Small intestine (tissue), 7 donors: ENCODE results near the gene CALML4. TPM values are rescaled to one million over a fixed set of nuclear protein-coding genes. Genes with fewer than 3 reads are reported as not detected.
"Not testable (repeated sequence)": the region's sequence is repeated elsewhere in the genome, so short reads cannot be mapped to it uniquely, and the experiment has no call there.

ENCODE experiments used
- DNase-seq, 2 donors: peaks; one replicate each; pipeline versions ENCODE4 v3.0.0 to v3.0.0-alpha.2; 2013
- FAIRE-seq: peaks from 2 replicates; lab custom pipeline; 2012; peaks lifted over from hg19 to GRCh38; lab: Jason Lieb, UNC
- H3K27ac ChIP-seq, 3 donors: one replicate each; pipeline ENCODE4 v1.5.1; 2013; ENCODE audit warnings: low read length in 2 of 3, mild to moderate bottlenecking in 2 of 3, control low read depth in 1 of 3, inconsistent platforms in 1 of 3, low read depth in 1 of 3, moderate library complexity in 1 of 3
- H3K27me3 ChIP-seq, 3 donors: one replicate each; pipeline ENCODE4 v1.6.1; 2013; ENCODE audit warnings: low read length in 3 of 3, inconsistent platforms in 1 of 3; ENCODE audit not compliant: control insufficient read depth in 3 of 3, insufficient read depth in 3 of 3
- H3K36me3 ChIP-seq, 3 donors: one replicate each; pipeline ENCODE4 v1.6.1; 2013; ENCODE audit warnings: low read length in 3 of 3, inconsistent platforms in 1 of 3, low read depth in 1 of 3, mild to moderate bottlenecking in 1 of 3, moderate library complexity in 1 of 3; ENCODE audit not compliant: control insufficient read depth in 3 of 3, insufficient read depth in 2 of 3
- H3K4me1 ChIP-seq, 3 donors: one replicate each; pipeline ENCODE4 v1.6.1; 2013; ENCODE audit warnings: low read length in 2 of 3, inconsistent platforms in 1 of 3, low read depth in 1 of 3, mild to moderate bottlenecking in 1 of 3, moderate library complexity in 1 of 3; ENCODE audit not compliant: control insufficient read depth in 3 of 3, insufficient read depth in 2 of 3
- H3K4me3 ChIP-seq, 3 donors: one replicate each; pipeline ENCODE4 v1.5.1; 2013; ENCODE audit warnings: low read length in 3 of 3, control low read depth in 1 of 3, inconsistent platforms in 1 of 3, low read depth in 1 of 3, mild to moderate bottlenecking in 1 of 3, moderate library complexity in 1 of 3
- H3K9me3 ChIP-seq, 2 donors: one replicate each; pipeline ENCODE4 v1.6.1; 2013; ENCODE audit warnings: low read depth in 1 of 2, low read length in 1 of 2; ENCODE audit not compliant: control insufficient read depth in 2 of 2, insufficient read depth in 1 of 2
- WGBS, 3 donors: extraction: QIAGEN DNeasy Blood & Tissue Kit; methylation state at CpG; one replicate each; pipeline ENCODE4 v1.1.7; 2013; 5-methylcytosine and 5-hydroxymethylcytosine counted together
- polyA plus RNA-seq, 4 donors: library from polyadenylated mRNA; stranded (reverse) in 3 of 4; unstranded in 1 of 4; fragments of 200-250 nt in 3 of 4; fragments of 120-200 nt in 1 of 4; gene quantifications; one replicate each; pipeline versions ENCODE4 v1.2.1 to v1.2.3, GENCODE V29; 2013
- donor health status: healthy with polysubstance abuse.
- donor health status: control.
- donor health status: control.
- donor health status: Bipolar disorder and iron deficiency.
- donor health status: healthy.

CALML4 gene
- polyA plus RNA-seq, 4 donors: 127 to 288 (median 191) TPM

DNA sequence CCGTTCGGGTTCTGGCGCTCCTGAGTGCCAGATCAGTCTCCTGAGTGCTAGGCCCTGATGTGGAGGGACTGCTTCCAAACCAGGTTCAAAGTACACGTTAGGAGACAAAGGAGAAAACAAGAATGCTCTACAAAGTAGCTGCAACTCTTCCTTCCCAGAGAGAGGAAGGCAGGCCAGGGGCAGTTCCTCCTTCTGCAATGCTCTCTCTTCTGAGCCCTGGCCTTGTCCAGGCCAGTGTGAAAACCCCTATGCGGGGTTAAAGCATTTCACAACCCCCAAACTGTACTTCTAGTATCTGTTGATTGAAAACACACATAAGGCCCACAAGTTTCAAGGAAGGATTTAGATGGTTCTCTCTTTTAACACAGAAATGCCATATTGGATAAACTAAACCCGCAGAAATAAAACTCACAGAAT is 9.7 kb upstream of the CALML4 start:
- FAIRE-seq: no peak
- DNase-seq: no peak
- Histone ChIP-seq H3K36me3 (peaks cover 0 to 71% (median 0%) of the 10 kb centered on the region in 3 donors), H3K4me1 (peaks cover 0 to 3% (median 0%) of the 10 kb centered on the region in 3 donors), H3K27ac (no peak overlapping the region), H3K4me3 (no peak overlapping the region), H3K27me3 (no peaks in the 10 kb centered on the region), H3K9me3 (no peaks in the 10 kb centered on the region)
- WGBS, 3 donors: 66 to 74% (median 67%) methylated on average over 6 of the region's 6 CpGs

DNA sequence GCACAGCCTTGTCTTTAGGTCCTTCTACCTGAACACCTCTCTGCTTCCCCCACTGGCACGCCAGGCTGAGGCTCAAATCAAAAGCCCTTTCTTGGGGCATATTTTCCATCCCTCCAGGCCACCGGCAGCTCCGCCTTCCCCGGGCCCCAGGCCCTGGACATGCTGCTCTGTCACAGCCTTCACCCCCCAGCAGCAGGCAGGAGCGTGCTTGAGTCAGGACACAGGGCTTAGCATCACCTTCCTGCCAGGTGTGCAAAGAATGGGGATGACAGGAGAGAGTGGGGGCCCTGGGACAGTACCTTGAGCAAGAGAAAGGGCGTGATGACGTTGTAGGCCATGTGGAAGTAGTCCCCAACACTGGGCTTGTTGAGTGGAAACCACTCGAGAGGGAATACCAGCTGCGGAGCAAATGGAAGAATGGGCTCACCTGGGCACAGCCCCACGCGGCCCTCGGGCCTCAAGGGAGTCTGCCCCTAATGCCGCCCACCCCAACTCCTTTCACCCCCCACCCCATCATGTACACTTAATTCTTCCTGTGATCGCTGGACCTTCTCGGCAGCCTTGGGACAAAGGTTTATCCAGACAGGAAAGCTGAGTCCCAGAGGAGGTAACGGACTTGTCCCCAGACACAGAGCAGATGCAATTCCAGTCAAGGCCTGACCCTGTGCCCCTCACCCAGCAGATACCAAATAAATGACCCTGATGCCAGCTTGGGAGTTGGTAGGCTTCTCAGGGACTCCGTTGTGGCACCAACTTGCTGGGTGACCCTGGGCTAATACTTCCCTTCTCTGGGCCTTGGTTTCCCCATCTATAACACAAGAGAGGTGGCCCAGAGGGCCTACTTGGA is 9.1 kb upstream of the CALML4 start:
- H3K4me1 ChIP-seq: peaks cover 0 to 3% (median 0%) of the 10 kb centered on the region in 3 donors
- H3K4me3 ChIP-seq: no peak overlapping the region
- H3K9me3 ChIP-seq: no peaks in the 10 kb centered on the region
- 92 to 96% (median 96%) methylated on average over 17 of the region's 17 CpGs for WGBS, 3 donors
- no peak for DNase-seq
- no peaks in the 10 kb centered on the region for H3K27me3 ChIP-seq
- FAIRE-seq: no peak
- H3K36me3 ChIP-seq: peaks cover 0 to 71% (median 0%) of the 10 kb centered on the region in 3 donors
- H3K27ac ChIP-seq: no peak overlapping the region

DNA sequence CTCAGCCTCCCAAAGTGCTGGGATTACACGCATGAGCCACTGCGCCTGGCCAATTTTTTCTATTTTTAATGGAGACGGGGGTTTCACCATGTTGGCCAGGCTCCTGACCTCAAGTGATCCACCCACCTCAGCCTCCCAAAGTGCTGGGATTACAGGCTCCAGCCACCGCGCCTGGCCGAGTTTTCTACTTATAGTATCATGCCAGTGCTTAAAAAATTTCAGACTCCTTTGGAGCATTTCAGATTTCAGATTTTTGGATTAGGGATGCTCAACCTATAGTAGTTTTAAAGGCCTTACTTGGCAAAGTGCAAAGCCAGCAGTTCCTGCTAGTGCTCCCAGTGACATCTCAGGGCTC is 8.3 kb upstream of the CALML4 start:
- not testable (repeated sequence) for DNase-seq, FAIRE-seq

DNA sequence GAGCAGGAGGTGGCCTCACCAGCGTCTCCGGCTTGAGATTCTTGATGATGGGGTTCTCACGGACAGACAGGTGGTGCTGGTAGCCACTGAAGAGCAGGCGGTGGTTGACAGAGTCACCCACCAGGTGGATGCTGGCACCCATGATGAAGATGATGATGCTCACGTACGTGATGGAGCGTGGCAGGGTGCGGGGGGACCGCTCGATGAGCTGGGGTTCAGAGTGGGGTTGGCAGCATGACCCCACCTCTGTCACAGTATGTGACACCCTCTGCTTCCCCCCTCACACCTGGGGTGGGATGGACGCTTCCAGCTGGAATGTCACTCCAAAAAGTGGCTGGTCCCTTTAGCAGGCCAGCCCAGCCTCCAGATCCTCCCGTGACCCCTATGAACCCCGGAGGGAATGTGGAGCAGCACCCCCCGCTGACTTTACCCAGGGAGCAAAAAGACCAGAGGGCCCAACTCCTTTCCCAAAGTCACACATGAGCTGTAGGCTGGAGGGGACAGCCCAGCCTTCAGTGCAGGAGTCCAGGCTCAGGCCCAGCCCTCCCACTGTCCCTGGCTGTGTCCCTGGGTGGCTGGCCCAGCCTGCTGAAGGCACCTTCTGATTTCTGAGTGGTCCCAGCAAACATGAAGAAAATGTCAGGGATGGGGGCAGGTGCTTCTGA is 6.7 kb upstream of the CALML4 start:
- Histone ChIP-seq H3K27ac (no peak overlapping the region), H3K36me3 (peaks cover 0 to 75% (median 4%) of the 10 kb centered on the region in 3 donors), H3K27me3 (no peaks in the 10 kb centered on the region), H3K4me3 (no peak overlapping the region), H3K9me3 (no peaks in the 10 kb centered on the region), H3K4me1 (peaks cover 0 to 3% (median 0%) of the 10 kb centered on the region in 3 donors)
- no peak for FAIRE-seq
- 89 to 94% (median 90%) methylated on average over 14 of the region's 14 CpGs for WGBS, 3 donors
- no peak for DNase-seq

More for the DNA sequence above, 8.3 kb upstream of the CALML4 start:
- H3K9me3 ChIP-seq, H3K27ac ChIP-seq, H3K27me3 ChIP-seq, H3K4me1 ChIP-seq, H3K4me3 ChIP-seq: not testable (repeated sequence)
- H3K36me3 ChIP-seq: peaks cover 0 to 73% (median 0%) of the 10 kb centered on the region in 3 donors
- 91 to 95% (median 94%) methylated on average over 6 of the region's 6 CpGs for WGBS, 3 donors

DNA sequence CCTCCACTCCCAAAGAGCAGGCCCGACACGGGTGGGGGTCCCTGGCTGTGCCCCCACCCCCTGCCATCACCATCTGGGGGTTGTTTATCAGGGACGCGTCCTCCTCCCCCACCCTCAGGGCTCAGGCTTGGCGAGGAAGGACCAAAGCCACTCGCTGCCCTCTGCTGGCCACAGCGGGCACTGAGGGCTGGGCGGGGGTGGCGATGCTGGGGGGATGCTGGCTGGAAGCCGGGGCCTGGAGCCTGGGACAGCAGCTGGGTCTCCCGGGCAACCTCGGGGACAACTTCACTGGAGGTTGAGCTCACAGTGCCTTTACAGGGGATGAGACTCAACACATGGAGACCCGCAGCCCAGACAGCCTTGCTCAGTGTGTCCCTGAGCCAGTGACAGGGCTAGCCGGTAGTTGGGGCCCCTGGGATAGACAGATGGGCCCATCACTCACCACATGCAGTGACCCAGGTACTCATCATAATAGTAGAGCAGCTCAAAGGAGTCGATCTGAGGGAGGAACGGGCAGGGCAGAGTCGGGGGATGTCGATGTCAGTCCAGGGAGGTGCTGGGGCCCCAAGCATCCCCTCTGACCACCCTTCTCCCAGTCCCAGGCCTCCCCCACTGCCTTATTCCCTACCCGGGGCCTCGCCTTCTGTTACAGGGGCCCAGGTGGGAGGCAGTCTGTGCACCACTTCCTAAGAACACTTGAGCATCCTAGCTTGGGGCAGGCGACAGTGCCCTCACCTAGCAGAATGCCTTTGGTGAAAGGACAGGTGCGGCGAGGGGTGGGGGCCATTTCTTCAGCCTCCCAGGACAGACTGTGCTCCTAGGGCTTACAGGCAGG is 5.9 kb upstream of the CALML4 start:
- peak; percentile 52 to 73 for DNase-seq
- no peaks in the 10 kb centered on the region for H3K27me3 ChIP-seq
- no peaks in the 10 kb centered on the region for H3K9me3 ChIP-seq
- H3K27ac ChIP-seq: no peak overlapping the region
- WGBS, 3 donors: 43 to 54% (median 47%) methylated on average over 22 to 23 of the region's 23 CpGs
- no peak for FAIRE-seq
- H3K36me3 ChIP-seq: peaks cover 0 to 77% (median 4%) of the 10 kb centered on the region in 3 donors
- H3K4me1 ChIP-seq: peaks cover 0 to 10% (median 0%) of the 10 kb centered on the region in 3 donors
- H3K4me3 ChIP-seq: no peak overlapping the region

DNA sequence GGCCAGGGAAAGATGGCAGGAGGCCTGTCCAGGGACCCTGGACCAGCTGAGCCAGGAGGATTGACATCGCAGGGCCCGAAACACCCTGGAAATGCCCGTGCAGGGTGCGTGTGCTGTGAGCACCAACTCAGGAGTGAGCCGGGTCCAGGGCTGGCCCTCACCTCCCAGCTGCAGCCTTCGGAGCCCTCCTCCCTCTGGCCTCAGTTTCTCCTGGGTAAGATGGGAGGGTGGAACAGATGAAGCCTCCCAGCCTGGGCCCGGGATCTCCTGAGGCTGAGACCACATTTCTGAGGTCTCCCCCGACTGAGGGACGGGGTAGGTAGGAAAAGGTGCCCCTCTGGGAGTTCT is 5.3 kb upstream of the CALML4 start:
- no peak for DNase-seq
- Histone ChIP-seq H3K9me3 (no peaks in the 10 kb centered on the region), H3K36me3 (peaks cover 0 to 76% (median 4%) of the 10 kb centered on the region in 3 donors), H3K27ac (peak overlapping the region in 1 of 3 donors; percentile 66), H3K27me3 (no peaks in the 10 kb centered on the region), H3K4me1 (peaks cover 0 to 16% (median 0%) of the 10 kb centered on the region in 3 donors), H3K4me3 (no peak overlapping the region)
- FAIRE-seq: no peak
- WGBS, 3 donors: 80 to 88% (median 86%) methylated on average over 9 of the region's 9 CpGs

DNA sequence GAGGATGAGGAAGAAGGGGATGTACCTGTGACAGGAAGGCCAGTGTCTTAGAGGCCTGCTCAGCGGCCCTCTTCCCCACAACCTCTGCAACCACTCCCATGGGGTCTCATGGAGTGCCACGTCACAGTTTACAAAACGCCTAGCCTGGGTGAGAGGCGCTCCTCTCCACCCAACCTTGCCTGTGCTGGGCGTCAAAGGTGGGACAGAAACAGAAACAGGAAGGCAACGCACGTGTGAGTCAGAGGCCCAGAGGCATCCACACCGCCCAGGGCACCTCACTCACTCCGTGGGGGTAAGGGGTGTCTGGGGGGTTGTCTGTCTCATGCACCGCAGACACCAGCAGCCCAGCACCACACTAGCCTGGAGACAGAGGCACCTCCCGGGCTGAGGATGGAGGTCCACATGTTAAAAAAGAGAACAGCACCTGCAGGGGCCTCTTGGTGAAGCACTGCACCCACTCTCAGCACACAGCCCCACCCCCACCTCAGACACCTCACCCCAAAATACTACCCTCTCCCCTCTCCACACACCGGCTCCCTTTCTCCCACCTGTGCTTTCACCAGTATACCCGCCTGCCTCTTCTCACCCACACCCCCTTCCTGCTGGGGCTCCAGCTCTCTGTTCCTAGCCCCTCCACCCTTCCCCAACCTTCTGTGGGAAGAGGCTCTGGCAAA is 4.7 kb upstream of the CALML4 start:
- Histone ChIP-seq H3K27me3 (no peaks in the 10 kb centered on the region), H3K9me3 (no peaks in the 10 kb centered on the region), H3K27ac (peak overlapping the region in 1 of 3 donors; percentile 66), H3K4me1 (peaks cover 0 to 18% (median 0%) of the 10 kb centered on the region in 3 donors), H3K36me3 (peaks cover 0 to 75% (median 4%) of the 10 kb centered on the region in 3 donors), H3K4me3 (no peak overlapping the region)
- 69 to 80% (median 70%) methylated on average over 13 of the region's 13 CpGs for WGBS, 3 donors
- DNase-seq (no peak), FAIRE-seq (no peak)
